GM19328 (cell line): ENCODE measurements around the gene B3GNT9.

Source experiments
- ATAC-seq: cut with Tn5 transposase; IDR thresholded peaks from one replicate; pipeline ENCODE4 v1.9.1; 2021; ENCODE audit warnings: mild to moderate bottlenecking, moderate library complexity; ENCODE audit not compliant: unreplicated experiment

The B3GNT9 gene

GRCh38 chr16:67116388-67117311 lies 34.1 kb downstream of the B3GNT9 start:
- ATAC-seq = no peak

- no peak for ATAC-seq
These were observed 35.2 kb downstream of the B3GNT9 start for GRCh38 chr16:67115639-67116038.

- no peak for ATAC-seq
These were observed 36.0 kb downstream of the B3GNT9 start for GRCh38 chr16:67114793-67115192.

- ATAC-seq = no peak
These were observed 38.0 kb downstream of the B3GNT9 start for GRCh38 chr16:67112591-67113399.

- no peak for ATAC-seq
These were observed 38.8 kb downstream of the B3GNT9 start for GRCh38 chr16:67111951-67112444.

- peak; percentile 79 for ATAC-seq
These were observed 41.2 kb downstream of the B3GNT9 start, which contains the start of gene PHAF1 for GRCh38 chr16:67109407-67110135. Gene PHAF1, plus strand, starts transcription at chr16:67109941. Its CDS starts 235 bp downstream, at chr16:67110176.

- no peak for ATAC-seq
These were observed 41.8 kb downstream of the B3GNT9 start for GRCh38 chr16:67108931-67109406.

- no peak for ATAC-seq
These were observed 42.3 kb downstream of the B3GNT9 start for GRCh38 chr16:67108489-67108888.

GRCh38 chr16:67105881-67106280 lies 44.9 kb downstream of the B3GNT9 start:
- no peak for ATAC-seq

GRCh38 chr16:67105246-67105645 lies 45.6 kb downstream of the B3GNT9 start:
- ATAC-seq = no peak

- no peak for ATAC-seq
These were observed 46.0 kb downstream of the B3GNT9 start for GRCh38 chr16:67104845-67105244.

- no peak for ATAC-seq
These were observed 46.7 kb downstream of the B3GNT9 start for GRCh38 chr16:67104061-67104460.

- no peak for ATAC-seq
These were observed 49.3 kb downstream of the B3GNT9 start for GRCh38 chr16:67101311-67102082.

- ATAC-seq = no peak
These were observed 50.1 kb downstream of the B3GNT9 start for GRCh38 chr16:67100569-67101310.

- ATAC-seq = no peak
These were observed 52.2 kb downstream of the B3GNT9 start for GRCh38 chr16:67098599-67098998.
